Measurements from ENCODE around the gene MKX. TPM values are rescaled to one million over a fixed set of nuclear protein-coding genes. Genes with fewer than 3 reads are reported as not detected.

The MKX gene
- total RNA-seq, 1 donor from 2014 or later, result 3.9 TPM

- DNase-seq (ENCODE audit: low read depth), result no peak
- Histone ChIP-seq H2AFZ (ENCODE audit: low read depth, low read length) (no peak overlapping the region), H4K20me1 (ENCODE audit: insufficient read depth, low read length) (no peaks in the 10 kb centered on the region), H3K4me2 (ENCODE audit: low read length) (no peak overlapping the region), H3K4me3 (ENCODE audit: insufficient read depth, low read depth, low read length) (no peak overlapping the region), H3K9ac (ENCODE audit: low read length) (no peak overlapping the region), H3K4me1 (ENCODE audit: insufficient read depth, low read length) (no peaks in the 10 kb centered on the region), H3K27ac (ENCODE audit: low read depth, low read length) (no peak overlapping the region), H3K79me2 (ENCODE audit: insufficient read depth, low read length) (no peaks in the 10 kb centered on the region), H3K27me3 (ENCODE audit: insufficient read depth, low read length) (no peaks in the 10 kb centered on the region), H3K9me3 (ENCODE audit: insufficient read depth, low read depth, low read length) (no peaks in the 10 kb centered on the region), H3K36me3 (ENCODE audit: insufficient read depth, low read length) (no peaks in the 10 kb centered on the region)
- Mint-ChIP-seq H3K27me3 (ENCODE audit: low read depth, unreplicated experiment) (peaks cover 2% of the 10 kb centered on the region), H3K4me1 (ENCODE audit: low read depth, unreplicated experiment) (peaks cover 5% of the 10 kb centered on the region), H3K36me3 (ENCODE audit: low read depth, unreplicated experiment) (no peaks in the 10 kb centered on the region), H3K9me3 (ENCODE audit: unreplicated experiment) (no peaks in the 10 kb centered on the region), H3K27ac (ENCODE audit: unreplicated experiment) (no peak overlapping the region), H3K4me3 (ENCODE audit: unreplicated experiment) (no peak overlapping the region)
- TF ChIP-seq EZH2 (IDR thresholded peaks at IDR 0.05; ENCODE audit: insufficient read depth, low read length) (no peak), CTCF (IDR thresholded peaks at IDR 0.05; ENCODE audit: insufficient read depth, low read depth, low read length) (no peak)
- no peak for FAIRE-seq
These were observed 29.2 kb upstream of the MKX start for GRCh38 chr10:27774831-27775230.

GRCh38 chr10:27771231-27771630, 25.6 kb upstream of the MKX start:
- no peaks in the 10 kb centered on the region for H3K27me3 ChIP-seq (ENCODE audit: insufficient read depth, low read length)
- H3K36me3 ChIP-seq (ENCODE audit: insufficient read depth, low read length), result no peaks in the 10 kb centered on the region
- Mint-ChIP-seq H3K27me3 (ENCODE audit: low read depth, unreplicated experiment) (peaks cover 4% of the 10 kb centered on the region), H3K36me3 (ENCODE audit: low read depth, unreplicated experiment) (no peaks in the 10 kb centered on the region), H3K9me3 (ENCODE audit: unreplicated experiment) (no peaks in the 10 kb centered on the region), H3K4me3 (ENCODE audit: unreplicated experiment) (no peak overlapping the region), H3K27ac (ENCODE audit: unreplicated experiment) (no peak overlapping the region), H3K4me1 (ENCODE audit: low read depth, unreplicated experiment) (peaks cover 5% of the 10 kb centered on the region)
- H2AFZ ChIP-seq (ENCODE audit: low read depth, low read length), result no peak overlapping the region
- H3K4me3 ChIP-seq (ENCODE audit: insufficient read depth, low read depth, low read length), result no peak overlapping the region
- no peak overlapping the region for H3K27ac ChIP-seq (ENCODE audit: low read depth, low read length)
- DNase-seq (ENCODE audit: low read depth), result no peak
- H3K9me3 ChIP-seq (ENCODE audit: insufficient read depth, low read depth, low read length), result no peaks in the 10 kb centered on the region
- no peak overlapping the region for H3K4me2 ChIP-seq (ENCODE audit: low read length)
- TF ChIP-seq CTCF (IDR thresholded peaks at IDR 0.05; ENCODE audit: insufficient read depth, low read depth, low read length), result no peak
- no peak for TF ChIP-seq EZH2 (IDR thresholded peaks at IDR 0.05; ENCODE audit: insufficient read depth, low read length)
- H4K20me1 ChIP-seq (ENCODE audit: insufficient read depth, low read length), result no peaks in the 10 kb centered on the region
- H3K9ac ChIP-seq (ENCODE audit: low read length), result no peak overlapping the region
- no peaks in the 10 kb centered on the region for H3K79me2 ChIP-seq (ENCODE audit: insufficient read depth, low read length)
- no peak for FAIRE-seq
- no peaks in the 10 kb centered on the region for H3K4me1 ChIP-seq (ENCODE audit: insufficient read depth, low read length)

GRCh38 chr10:27770181-27770580, 24.6 kb upstream of the MKX start:
- no peak for TF ChIP-seq EZH2 (IDR thresholded peaks at IDR 0.05; ENCODE audit: insufficient read depth, low read length)
- no peak for TF ChIP-seq CTCF (IDR thresholded peaks at IDR 0.05; ENCODE audit: insufficient read depth, low read depth, low read length)
- Histone ChIP-seq H3K27me3 (ENCODE audit: insufficient read depth, low read length) (no peaks in the 10 kb centered on the region), H3K27ac (ENCODE audit: low read depth, low read length) (no peak overlapping the region), H3K9ac (ENCODE audit: low read length) (no peak overlapping the region), H3K79me2 (ENCODE audit: insufficient read depth, low read length) (no peaks in the 10 kb centered on the region), H3K4me1 (ENCODE audit: insufficient read depth, low read length) (no peaks in the 10 kb centered on the region), H3K9me3 (ENCODE audit: insufficient read depth, low read depth, low read length) (no peaks in the 10 kb centered on the region), H3K36me3 (ENCODE audit: insufficient read depth, low read length) (no peaks in the 10 kb centered on the region), H4K20me1 (ENCODE audit: insufficient read depth, low read length) (no peaks in the 10 kb centered on the region), H3K4me2 (ENCODE audit: low read length) (no peak overlapping the region), H3K4me3 (ENCODE audit: insufficient read depth, low read depth, low read length) (no peak overlapping the region), H2AFZ (ENCODE audit: low read depth, low read length) (no peak overlapping the region)
- Mint-ChIP-seq H3K9me3 (ENCODE audit: unreplicated experiment) (no peaks in the 10 kb centered on the region), H3K27me3 (ENCODE audit: low read depth, unreplicated experiment) (peaks cover 4% of the 10 kb centered on the region), H3K4me3 (ENCODE audit: unreplicated experiment) (no peak overlapping the region), H3K4me1 (ENCODE audit: low read depth, unreplicated experiment) (peaks cover 5% of the 10 kb centered on the region), H3K27ac (ENCODE audit: unreplicated experiment) (no peak overlapping the region), H3K36me3 (ENCODE audit: low read depth, unreplicated experiment) (no peaks in the 10 kb centered on the region)
- FAIRE-seq, result no peak
- DNase-seq (ENCODE audit: low read depth), result no peak
